ENCODE data around the gene CLTB. TPM values are rescaled to one million over a fixed set of nuclear protein-coding genes. Genes with fewer than 3 reads are reported as not detected.

CLTB gene
- total RNA-seq, 1 experiment from 2014 or later, result 58.6 TPM

GRCh38 chr5:176389135-176390123 is 26.9 kb downstream of the CLTB start:
- H3K9ac ChIP-seq (ENCODE audit: low read length), result peak overlapping the region; percentile 93
- H3K9me3 ChIP-seq (ENCODE audit: control insufficient read depth in 1 of 2, insufficient read depth in 1 of 2, low read depth in 1 of 2, low read length in 2 of 2), result no peaks in the 10 kb centered on the region
- ChIA-PET CTCF (interaction anchor here (0.7 kb wide), 1 partner anchor 982 kb away, joined by 4 read pairs; no protein-coding TSS in a partner anchor), RAD21 (ENCODE audit: low non-redundant PET in 1 of 2, low total read pairs in 2 of 2, uncharacterized antibody in 2 of 2, unreplicated experiment in 2 of 2) (no interaction called here), POLR2A (no interaction called here)
- H3K27me3 ChIP-seq (ENCODE audit: insufficient read depth, low read length), result no peaks in the 10 kb centered on the region
- H3K4me2 ChIP-seq (ENCODE audit: low read length), result peak overlapping the region; percentile 86
- peaks cover 13% of the 10 kb centered on the region; the same call in 1 of the 2 replicates for H4K20me1 ChIP-seq (ENCODE audit: insufficient read depth)
- TF ChIP-seq ZFX (IDR thresholded peaks at IDR 0.05), result peak; percentile 9; the same call in 1 of the 2 replicates
- TF ChIP-seq POLR2AphosphoS5 (IDR thresholded peaks at IDR 0.05; ENCODE audit: low read depth, low read length), result peak; percentile 79
- TF ChIP-seq YY1 (IDR thresholded peaks at IDR 0.05; ENCODE audit: extremely low read depth, insufficient replicate concordance, low read depth, low read length), result peak; percentile 63
- TF ChIP-seq FOSL1 (IDR thresholded peaks at IDR 0.05; ENCODE audit: low read depth), result no peak
- no peak for TF ChIP-seq JUND (IDR thresholded peaks at IDR 0.05)
- TF ChIP-seq CBX3 (IDR thresholded peaks at IDR 0.05; ENCODE audit: low read depth), result no peak
- peak; percentile 53 for ATAC-seq
- peak overlapping the region; percentile 78 to 99 for H3K4me3 ChIP-seq (replicated peaks in 1 of 2; ENCODE audit: low read depth in 1 of 2, low read length in 2 of 2)
- peaks cover 20 to 40% of the 10 kb centered on the region in 2 experiments; a peak in 3 of 4 replicates for H3K36me3 ChIP-seq (ENCODE audit: control insufficient read depth in 1 of 2, insufficient read depth in 2 of 2, low read length in 2 of 2)
- H3K27ac ChIP-seq (ENCODE audit: low read depth, low read length), result peak overlapping the region; percentile 94
- intact Hi-C loops (cut with micrococcal nuclease), result loop anchor here (2.0 kb wide), 1 partner anchor 147 kb away; the partner anchor contains the start of gene RNF44
- H3K9me2 ChIP-seq (ENCODE audit: insufficient read depth), result no peaks in the 10 kb centered on the region
- H3K4me1 ChIP-seq (ENCODE audit: control insufficient read depth in 1 of 2, insufficient read depth in 2 of 2, low read length in 2 of 2), result peaks cover 11 to 22% of the 10 kb centered on the region in 2 experiments; a peak in 3 of 4 replicates
- peaks cover 59% of the 10 kb centered on the region for H3K79me2 ChIP-seq (ENCODE audit: insufficient read depth, low read length)
- BruUV-seq (replicated peaks), result TSS peak; percentile 97
- H2AFZ ChIP-seq (ENCODE audit: low read depth, low read length, poor library complexity, severe bottlenecking), result no peak overlapping the region
- no peak for DNase-seq (ENCODE audit: low read depth, low spot score)
